Measurements from ENCODE around the gene PKIB.

DNA sequence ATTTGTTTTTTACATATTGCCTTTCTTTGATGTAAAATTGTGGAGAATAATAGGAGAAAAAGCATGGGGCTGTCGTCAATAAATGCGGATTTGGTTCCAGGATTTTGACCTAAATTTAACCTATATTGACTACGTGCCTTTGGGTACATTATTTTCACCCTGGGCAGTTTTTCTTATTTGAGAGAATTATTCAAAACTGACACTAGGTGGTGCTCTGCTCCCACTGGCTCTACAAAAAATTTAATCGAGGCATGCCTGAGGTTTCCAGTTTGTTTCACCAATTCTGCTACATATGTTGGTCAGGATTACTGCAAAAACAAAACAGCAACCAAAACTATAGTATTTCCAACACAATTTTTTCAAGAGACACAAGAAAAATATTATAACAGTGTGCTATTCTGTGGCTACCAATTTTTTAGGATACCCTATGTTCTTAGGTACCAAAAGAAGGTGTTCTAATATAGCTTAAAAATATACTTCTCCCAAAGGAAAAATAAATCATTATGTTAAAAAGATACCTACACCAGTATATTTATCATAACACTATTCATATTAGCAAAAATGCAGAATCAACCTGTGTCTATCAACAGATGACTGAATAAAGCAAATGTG, 120.7 kb downstream of the PKIB start:
- TF ChIP-seq CTCF (IDR thresholded peaks at IDR 0.05) (peak; percentile 35 to 75 (median 57)), EP300 (IDR thresholded peaks at IDR 0.05) (no peak), POLR2A (IDR thresholded peaks at IDR 0.05) (no peak)

All from ovary (tissue), 3 donors.